Measurements from ENCODE around the gene LAMA2.

Gene LAMA2

DNA sequence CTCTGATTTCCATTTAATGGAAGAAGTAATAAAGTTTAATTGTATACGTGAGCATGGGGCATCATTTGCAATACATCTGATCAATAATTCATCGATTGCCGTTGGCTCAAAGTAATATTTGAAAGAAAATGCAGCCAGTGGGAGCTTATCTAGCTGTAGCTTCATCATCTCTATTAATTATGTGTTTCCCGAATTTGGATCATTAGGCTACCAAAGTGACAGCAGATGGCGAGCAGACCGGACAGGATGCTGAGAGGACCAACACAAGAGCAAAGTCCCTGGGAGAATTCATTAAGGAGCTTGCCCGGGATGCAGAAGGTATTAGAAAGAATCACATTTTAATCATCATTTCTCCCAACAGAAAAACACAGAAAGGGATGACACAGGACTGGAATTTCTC, 500.0 kb downstream of the LAMA2 start:
- DNase-seq: no peak

DNA sequence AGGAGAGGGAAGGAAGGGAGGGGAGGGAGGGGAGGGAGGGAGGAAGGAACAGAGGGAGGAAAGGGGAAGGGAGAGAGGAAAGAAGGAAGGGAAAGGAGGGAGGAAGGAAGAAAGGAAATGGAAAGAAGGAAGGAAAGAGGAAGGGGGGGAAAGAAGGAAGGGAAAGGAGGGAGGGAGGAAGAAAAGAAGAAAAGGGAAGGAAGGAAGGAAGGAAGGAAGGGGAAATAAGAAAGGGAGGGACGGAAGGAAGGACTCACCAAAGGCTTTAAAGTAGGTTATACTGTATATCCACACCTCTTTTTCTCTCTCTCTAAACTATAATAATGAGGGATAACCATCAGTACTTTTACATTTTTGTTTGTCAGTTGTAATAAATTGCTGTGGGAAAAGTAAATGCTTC, 502.2 kb downstream of the LAMA2 start:
- DNase-seq: no peak

DNA sequence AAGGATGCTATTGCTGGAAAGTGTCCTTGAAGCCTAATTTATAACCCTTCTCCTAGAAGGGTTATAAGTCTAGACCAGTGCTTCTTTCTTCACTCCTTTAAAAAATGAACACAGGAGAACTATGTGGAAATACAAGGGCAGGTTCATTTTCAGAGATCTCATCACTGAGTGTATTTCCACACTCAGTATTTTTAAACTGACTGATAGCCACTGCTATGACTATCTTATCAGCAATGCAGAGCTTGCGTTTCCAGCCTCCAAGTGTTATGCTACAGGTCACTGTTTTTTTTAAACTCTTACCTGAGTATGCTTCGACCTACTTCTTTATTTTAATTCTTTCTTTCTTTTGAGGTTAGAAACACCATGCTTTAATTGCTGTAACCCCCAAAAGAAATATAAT, 508.0 kb downstream of the LAMA2 start:
- DNase-seq: no peak

DNA sequence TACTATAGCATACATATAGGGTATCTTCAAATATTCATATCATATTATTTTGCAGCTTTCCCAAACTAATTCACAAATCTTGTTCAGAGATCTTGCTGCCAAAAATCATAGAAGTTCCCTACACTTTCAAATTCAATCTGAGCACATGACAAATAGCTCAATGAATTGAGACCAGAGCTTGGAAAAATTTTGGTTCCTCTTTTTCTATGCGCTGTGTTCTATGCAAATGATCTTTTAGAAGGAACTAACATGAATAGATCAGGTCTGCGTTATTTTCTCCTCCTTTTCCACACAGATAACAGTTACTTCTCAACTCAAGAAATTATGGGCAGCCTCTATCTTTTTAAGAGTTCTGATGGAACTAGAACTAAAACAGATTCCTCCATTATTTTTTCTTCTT, 510.7 kb downstream of the LAMA2 start:
- DNase-seq: no peak

DNA sequence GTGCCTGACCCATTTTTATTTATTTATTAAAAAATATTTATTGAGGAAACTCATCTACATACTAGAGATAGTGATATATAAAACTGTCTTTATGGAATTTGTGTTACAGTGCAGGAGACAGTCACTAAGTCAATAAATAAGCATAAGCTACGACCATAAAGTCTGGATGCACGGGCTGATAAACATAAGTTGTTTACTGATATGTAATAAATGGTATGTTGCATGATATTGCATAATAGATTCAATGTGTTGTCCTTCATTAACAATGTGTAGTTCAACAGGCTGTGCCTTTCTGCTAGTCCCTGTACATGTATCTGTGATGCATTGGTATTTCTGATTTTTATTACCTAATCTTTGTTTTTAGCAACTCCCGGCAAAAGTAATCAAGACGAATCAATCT, 515.8 kb downstream of the LAMA2 start:
- DNase-seq: no peak

DNA sequence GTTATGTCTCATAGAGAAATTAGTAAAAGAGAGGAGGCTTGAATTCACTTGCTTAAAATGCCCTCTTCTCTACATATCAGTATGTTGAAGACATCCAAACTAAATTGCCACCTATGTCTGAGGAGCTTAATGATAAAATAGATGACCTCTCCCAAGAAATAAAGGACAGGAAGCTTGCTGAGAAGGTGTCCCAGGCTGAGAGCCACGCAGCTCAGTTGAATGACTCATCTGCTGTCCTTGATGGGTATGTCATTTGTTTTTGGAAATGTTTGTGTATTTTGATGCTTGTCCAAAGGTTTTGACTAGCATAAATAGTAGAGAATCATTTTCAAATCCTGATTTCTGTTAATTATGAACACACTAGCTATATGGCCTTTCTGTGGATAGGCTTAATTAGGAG, 519.3 kb downstream of the LAMA2 start:
- no peak for DNase-seq

DNA sequence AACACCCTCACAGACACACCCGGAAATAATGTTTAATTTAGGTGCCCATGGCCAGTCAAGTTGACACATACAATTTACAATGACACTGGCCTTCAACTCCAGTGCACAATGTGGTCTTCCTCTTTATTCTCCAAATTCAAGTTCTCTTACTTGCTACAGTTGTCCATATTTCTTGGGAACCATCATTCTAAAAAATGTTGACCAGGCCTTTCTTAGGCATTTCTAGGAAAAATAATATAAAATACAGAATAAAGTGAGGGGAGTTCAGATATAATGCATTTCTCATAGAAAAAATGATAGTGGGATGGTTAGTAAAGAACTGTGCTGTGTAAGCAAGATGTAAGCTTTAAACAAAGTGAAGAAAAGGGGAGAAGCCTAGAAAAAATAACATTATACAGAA, 528.2 kb downstream of the LAMA2 start:
- no peak for DNase-seq

DNA sequence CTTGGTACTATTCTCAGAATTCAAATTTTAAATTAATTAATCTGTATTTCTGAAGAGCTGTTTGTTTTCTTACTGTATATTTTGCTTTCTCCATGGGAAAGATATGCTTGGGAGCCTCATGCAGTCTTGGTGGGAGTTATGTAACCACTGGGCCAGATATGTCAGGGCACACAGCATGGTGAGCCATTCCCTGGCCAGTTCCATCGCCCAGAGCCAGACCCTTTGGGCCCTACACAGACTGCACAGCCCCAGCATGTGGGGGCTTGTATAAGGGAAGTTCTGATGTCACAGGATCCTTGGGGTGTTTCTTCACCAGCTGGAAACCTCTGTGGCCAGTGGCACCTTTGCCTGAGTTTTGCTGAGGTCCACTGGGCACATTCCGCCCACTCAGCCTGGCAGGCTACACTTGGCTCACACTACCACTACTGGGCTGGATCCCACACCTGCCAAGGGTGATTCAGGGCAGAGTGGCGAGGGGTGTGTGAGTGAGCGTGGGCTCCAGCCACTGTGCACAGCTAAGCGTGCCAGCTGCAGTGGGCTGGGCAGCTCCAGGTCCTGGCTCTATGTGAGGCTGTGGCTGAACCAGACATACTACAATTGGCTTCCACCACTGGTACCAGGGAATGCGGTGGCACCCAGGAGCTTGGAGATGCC, 533.5 kb downstream of the LAMA2 start:
- DNase-seq: no peak

DNA sequence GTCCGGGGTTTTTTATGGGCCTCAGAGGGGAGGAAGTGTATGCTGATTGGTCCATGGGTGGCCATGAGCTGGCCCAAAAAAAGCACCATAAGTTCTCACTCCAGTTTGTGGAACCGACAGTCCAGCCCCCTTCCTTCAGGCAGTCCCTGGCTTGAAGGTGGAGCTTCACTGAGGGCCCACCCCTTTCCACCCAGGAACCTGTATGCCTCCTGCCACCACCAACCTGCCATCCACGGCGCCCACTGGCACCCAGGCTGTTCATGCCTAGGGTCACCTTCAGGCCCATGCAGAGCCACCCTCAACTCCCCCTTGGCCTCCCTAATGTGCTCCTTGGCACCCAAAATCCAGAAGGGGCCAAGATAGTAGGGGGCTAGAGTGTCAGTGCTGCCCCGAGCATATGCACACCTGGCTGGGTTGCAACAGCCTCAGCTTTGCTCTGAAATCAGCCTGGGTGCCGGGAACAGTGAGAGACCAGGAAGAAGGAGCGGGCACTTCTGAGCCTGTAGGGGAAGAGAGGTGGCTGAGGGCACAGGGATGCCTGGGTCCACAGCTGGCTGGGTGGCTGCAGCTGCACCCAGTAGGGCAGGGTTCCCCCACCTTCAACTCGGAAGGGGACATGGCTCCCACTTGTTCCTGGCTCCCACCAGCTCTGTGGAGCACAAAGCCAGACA, 534.6 kb downstream of the LAMA2 start:
- no peak for DNase-seq

DNA sequence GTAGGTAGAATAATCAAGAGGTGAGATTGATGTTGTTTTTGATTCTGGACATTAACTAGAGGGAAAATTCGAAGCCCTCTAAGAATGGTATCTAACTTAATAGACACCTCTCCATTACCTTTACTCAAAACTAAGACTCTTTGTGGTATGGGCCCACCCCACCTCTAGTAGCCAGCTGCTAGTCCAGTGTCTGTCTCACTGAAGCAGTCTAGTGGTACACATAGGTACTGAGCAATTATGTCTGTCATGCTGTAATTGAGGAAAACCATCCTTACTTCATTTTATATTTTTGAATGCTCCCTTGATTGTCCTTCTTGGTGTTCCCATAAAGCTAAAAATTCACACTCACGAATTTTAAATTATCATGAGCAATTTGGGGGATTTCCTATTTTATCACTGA, 536.4 kb downstream of the LAMA2 start:
- no peak for DNase-seq

DNA sequence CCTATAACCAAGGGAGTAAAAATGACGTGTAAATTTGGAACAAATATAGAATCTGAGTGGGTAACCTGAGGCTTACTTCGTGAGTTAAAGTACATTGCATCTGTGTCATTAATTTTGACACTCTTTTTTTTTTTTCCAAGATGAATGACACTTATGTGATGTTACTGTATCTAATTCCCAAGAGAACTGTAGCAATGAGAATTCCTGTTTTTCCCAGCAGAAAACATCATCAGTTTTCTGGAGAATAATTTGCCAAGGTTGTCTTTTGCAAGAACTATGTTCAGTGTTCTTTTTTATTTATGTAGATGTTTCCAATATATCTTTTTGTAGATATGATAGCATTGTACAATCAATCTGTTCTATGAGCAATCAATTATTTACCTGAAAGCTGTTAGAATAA, 543.4 kb downstream of the LAMA2 start:
- no peak for DNase-seq

DNA sequence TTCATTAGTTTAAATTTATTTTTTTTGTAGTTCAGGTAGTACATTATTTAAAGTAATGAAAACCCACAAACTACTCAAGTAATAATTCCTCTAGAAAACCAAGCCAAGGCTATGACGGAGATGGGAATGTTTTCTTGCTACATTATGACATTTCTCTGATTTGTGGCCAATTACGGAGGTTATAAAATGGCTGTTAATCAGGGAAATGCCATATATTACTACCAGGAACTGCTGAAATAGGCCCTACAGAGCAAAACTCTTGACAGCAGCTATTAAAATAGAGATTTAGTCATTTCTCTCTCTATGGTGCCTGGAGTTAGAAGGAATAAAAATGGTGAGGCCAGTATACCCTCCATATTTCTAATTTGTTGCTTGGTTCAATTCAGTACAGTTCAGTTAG, 547.0 kb downstream of the LAMA2 start:
- no peak for DNase-seq

DNA sequence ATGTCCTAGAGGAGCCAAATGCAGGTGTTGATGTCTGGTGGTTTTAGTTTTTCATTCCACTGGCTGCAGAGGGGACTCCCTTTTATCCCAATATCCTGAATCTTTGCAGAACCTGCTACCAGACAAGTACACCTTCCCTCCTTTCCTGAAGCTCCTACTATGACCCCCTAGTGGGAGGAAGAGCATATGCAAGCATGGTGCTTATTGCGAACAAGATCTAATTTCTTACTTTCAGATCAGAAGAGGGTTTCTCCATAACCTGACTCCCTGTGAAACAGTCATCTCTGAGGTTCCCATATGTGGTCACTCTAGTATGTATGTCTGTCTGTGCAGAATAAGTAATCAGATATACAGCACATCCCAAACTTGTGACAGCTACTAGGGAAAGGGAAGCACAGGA, 549.8 kb downstream of the LAMA2 start:
- DNase-seq: no peak

DNA sequence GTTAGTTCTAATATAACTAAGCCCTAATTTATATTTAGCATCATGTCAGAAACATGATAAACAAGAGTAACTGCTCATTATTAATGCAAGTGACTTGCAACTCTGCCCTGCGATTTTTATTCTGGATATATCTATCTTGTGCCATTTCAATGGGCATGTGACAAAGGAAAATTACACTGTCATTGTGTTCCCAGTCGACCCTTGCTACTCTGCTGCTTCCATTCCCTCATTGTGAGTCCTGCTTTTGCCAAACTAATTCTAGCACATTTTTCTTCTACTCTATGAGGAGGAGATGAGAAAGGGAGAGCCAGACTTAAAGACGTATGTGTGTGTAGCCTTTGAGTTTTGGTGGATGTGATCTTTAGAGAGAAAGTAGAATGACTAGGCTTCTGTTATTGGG, 551.2 kb downstream of the LAMA2 start:
- no peak for DNase-seq

DNA sequence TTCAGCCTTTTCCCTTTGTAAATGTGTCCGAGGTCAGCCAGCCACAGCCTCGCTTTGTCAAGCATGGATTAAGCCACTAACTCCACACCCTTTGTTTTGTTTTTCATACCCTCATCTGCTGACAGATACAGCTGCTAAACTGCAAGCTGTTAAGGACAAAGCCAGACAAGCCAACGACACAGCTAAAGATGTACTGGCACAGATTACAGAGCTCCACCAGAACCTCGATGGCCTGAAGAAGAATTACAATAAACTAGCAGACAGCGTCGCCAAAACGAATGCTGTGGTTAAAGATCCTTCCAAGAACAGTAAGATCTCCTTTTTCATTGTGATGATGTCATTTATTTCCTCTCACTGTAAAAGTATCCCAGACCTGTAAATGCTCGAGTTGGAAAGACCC, 557.8 kb downstream of the LAMA2 start:
- DNase-seq: no peak

DNA sequence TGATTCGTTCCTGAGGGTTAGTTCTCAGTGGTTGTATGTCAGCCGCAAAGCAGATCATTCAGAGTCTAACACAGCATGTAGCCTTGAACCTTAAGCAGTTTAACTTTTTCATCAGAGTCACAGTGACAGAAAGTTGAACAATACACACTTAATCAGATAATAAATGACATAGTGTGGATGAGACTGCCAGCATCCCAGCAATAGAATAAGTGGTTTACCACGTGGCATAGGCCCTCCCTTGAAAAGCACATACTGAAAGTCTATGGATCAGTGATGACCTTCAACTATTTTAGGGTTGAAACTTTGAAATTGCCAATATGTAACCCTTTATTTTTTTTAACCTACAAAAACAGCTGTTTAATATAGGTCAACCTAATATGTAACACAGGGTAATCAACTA, 561.7 kb downstream of the LAMA2 start:
- no peak for DNase-seq

DNA sequence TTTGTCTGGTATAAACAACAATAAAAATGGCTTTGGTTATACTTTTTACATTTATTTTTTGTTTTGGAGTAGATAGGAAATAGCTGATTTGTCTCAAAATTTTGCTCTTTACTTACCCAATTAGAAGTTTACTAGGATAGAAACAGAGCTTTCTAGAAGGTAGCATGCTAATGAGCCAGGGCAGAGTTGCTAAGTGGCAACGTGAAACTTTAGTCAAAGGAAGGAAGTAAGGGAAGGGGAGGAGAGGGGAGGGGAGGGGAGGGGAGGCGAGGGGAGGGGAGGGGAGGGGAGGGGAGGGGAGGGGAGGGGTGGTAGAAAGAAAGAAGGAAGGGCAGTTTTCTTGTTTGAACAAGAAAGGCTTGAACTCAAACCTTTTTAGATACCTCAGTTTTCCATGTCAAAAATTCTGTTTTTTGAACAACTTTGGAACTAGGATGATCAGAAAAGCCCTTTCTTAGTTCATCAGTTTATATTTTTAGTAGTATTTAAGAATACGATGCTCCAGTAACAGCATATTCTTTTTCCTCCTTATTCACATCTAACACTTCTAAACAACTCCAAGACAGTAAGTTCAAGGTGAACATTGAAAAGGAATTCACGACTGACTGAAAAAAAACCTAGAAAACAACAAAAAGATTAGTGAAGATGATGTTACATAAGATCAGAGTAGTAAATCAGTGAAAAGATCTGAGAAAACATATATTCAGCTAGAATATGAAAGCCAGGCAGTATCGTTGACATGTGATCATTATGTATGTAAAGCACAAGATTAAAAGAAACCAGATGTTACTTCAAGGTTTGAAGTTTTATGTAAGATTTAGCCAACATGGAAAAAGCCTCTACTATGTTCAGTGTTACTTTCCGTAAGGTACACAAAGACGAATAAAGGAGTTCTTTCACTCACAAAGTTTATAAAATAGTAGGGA, 563.6 kb downstream of the LAMA2 start:
- no peak for DNase-seq

DNA sequence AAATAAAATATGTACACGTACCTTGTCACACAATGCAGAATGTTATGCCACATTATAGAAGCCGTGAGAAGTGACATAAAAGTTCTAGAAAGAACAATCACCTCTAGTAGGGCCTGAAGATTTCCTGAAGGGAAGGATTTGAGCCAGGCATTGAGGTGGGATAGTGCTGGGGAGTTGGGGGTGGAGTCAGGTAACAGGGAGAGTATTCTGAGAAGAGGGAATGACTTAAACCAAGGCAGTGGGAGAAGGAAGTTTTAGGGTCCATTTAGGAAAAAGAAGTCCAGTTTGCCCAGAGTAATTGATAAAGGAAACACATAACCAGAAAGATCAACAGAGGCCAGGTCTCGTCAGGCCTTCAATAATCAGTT, 564.2 kb downstream of the LAMA2 start:
- DNase-seq: no peak

DNA sequence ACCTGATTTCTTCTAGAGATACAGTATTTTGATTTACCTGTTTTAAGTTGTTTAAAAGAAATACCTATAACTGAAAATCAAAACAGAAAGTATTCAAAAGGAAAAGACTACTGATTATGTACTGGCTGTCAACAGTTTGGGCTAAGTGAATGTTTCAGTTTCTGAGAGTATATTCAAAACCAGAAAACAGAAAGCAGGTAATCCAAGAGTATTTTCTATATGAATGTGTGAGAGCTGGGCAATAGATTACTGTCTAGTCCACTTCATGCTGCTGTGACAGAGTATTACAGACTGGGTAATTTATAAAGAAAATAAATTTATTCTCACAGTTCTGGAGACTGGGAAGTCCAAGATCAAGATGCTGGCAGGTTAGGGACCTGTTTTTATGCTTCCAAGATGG, 566.0 kb downstream of the LAMA2 start:
- no peak for DNase-seq

DNA sequence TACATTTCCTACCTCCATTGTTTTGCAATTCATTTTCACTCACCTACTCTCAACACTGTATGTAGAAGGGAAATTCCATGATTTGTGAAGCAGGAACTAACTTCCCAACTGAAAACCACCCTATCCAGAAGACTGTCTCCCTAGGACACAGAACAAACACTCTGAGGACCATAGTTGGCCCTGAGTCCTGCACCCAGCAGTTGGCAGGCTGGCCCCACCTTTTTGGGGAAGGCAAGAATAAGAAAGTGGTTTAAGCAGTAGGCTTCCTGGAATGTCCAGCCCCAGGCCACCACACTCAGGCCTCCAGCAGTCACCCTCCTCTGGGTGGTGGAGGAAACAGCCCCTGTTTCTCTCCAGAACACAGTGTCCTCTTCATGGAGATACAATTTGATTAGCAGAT, 568.2 kb downstream of the LAMA2 start:
- DNase-seq: no peak

DNA sequence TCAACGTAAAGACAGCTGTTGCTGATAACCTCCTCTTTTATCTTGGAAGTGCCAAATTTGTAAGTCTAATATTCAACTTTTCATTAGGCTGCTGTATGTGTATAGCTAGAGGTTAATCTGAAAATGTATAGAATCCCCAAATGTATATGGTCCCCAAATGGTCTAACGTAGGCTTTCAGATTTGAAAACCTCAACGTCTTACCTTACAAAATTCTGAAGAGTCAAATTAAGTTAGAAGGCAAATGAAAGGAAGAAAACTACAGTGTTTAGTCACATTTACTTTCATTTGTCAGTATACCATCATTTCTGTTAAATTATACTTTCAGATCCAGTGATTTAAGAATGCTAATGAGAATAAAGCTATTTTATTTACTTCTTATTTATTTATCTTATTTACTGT, 570.1 kb downstream of the LAMA2 start:
- DNase-seq: no peak

DNA sequence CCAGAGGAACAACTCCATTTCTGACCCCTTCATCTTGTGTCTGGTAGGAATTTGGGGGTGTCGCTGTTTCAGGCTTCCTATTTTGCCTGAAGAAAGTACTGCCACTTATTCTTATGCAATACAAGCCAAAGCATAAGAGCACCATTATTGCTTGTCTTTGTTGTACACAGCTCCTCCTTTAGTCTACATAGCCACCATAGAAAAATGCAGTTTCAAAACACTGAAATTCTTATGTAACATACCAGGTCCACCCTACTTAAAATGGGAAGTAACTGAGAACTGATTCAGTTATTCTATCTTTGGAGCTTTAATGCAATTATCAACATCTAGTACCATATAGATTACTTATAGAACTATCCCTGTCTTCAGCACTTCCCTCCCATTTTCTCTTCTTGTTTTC, 571.5 kb downstream of the LAMA2 start:
- no peak for DNase-seq

DNA sequence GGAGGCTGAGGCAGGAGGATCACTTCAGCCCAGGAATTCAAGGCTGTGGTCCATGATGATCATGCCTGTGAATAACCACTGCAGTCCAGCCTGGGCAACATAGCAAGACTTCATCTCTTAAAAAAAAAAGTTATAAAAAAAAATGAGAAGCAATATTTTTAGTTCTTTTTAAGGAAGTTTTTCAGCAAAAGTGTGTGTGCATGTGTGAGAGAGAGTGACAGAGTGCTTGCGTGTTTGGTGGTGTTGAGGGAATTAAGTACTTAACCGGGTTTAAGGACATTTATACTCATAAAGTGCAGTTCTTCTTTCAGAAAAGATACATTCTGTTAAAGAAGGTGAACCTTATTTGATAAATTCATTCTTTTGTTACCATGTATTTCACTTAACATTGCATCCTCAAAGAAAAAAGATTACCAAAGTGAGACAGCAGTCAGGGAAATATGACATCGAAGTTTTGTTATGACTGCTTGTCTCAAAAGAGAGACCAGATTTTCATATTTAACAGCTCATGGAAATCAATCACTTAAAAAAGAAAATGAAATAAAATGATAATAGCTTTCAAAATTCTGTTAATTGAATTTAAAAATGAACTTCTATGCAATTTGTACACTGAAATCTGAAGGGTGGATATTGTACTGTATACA, 572.3 kb downstream of the LAMA2 start:
- DNase-seq: no peak

DNA sequence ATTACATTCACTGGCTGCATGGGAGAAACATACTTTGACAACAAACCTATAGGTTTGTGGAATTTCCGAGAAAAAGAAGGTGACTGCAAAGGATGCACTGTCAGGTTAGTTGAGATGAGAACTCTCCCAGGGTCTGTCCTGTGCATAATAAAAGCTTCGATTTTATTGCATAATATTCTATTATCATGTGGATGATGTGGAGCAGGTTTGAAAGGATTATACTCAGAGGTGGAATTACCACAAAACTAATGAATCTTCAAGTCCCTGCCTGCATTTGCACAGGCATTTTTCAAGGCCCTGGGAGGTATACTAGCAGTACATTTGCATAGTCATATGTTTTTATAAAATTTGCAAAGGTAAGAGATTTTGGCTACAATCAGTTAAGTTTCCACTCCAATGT, 577.3 kb downstream of the LAMA2 start:
- DNase-seq: no peak
